ENCODE measurements around the gene NTN1.

Gene NTN1

GRCh38 chr17:9056566-9056965 is 35.3 kb downstream of the NTN1 start:
- no peak overlapping the region for H3K27ac ChIP-seq
- TF ChIP-seq ZFX (IDR thresholded peaks at IDR 0.05): no peak
- no peak for TF ChIP-seq CTCF (conservative IDR thresholded peaks at IDR 0.05)

GRCh38 chr17:9057310-9057709 is 36.0 kb downstream of the NTN1 start:
- H3K27ac ChIP-seq: no peak overlapping the region
- TF ChIP-seq CTCF (conservative IDR thresholded peaks at IDR 0.05): no peak
- no peak for TF ChIP-seq ZFX (IDR thresholded peaks at IDR 0.05)

GRCh38 chr17:9062399-9062902 is 41.1 kb downstream of the NTN1 start:
- H3K27ac ChIP-seq: no peak overlapping the region
- TF ChIP-seq ZFX (IDR thresholded peaks at IDR 0.05): no peak
- no peak for TF ChIP-seq CTCF (conservative IDR thresholded peaks at IDR 0.05)

GRCh38 chr17:9064311-9064834 is 43.1 kb downstream of the NTN1 start:
- no peak overlapping the region for H3K27ac ChIP-seq
- no peak for TF ChIP-seq ZFX (IDR thresholded peaks at IDR 0.05)
- no peak for TF ChIP-seq CTCF (conservative IDR thresholded peaks at IDR 0.05)

- no peak overlapping the region for H3K27ac ChIP-seq
- TF ChIP-seq ZFX (IDR thresholded peaks at IDR 0.05) (no peak), CTCF (conservative IDR thresholded peaks at IDR 0.05) (no peak)
Observed at GRCh38 chr17:9071016-9071415, 49.7 kb downstream of the NTN1 start.

- TF ChIP-seq ZFX (IDR thresholded peaks at IDR 0.05) (no peak), CTCF (conservative IDR thresholded peaks at IDR 0.05) (no peak)
Observed at GRCh38 chr17:9071811-9072498, 50.6 kb downstream of the NTN1 start.

GRCh38 chr17:9072696-9073339 is 51.5 kb downstream of the NTN1 start:
- no peak overlapping the region for H3K27ac ChIP-seq
- TF ChIP-seq ZFX (IDR thresholded peaks at IDR 0.05): no peak
- TF ChIP-seq CTCF (conservative IDR thresholded peaks at IDR 0.05): no peak

More at GRCh38 chr17:9071811-9072498, 50.6 kb downstream of the NTN1 start:
- H3K27ac ChIP-seq: no peak overlapping the region

Measured in C4-2B (cell line).